Activated naive CD8-positive, alpha-beta T cell treated with anti-CD3 and anti-CD28 coated beads, Interleukin-2, amount 50 U/mL, for 24 hours (primary cell): ENCODE data around the gene HERC4.

ENCODE experiments used
- ATAC-seq: fragments of 150-1000 bp; cut with Tn5 transposase; one replicate; pipeline ENCODE4 v1.10.0; 2021
- DNase-seq: peaks from one replicate; pipeline ENCODE4 v3.0.0; 2021
- H3K27ac Mint-ChIP-seq: one replicate; pipeline ENCODE4 v1.8.0; 2021; ENCODE audit warnings: mild to moderate bottlenecking, mixed read lengths
- H3K27me3 Mint-ChIP-seq: one replicate; pipeline ENCODE4 v1.8.0; 2021; ENCODE audit warnings: mixed read lengths
- H3K36me3 Mint-ChIP-seq: one replicate; pipeline ENCODE4 v1.8.0; 2021; ENCODE audit warnings: low read depth, mixed read lengths
- H3K4me1 Mint-ChIP-seq: one replicate; pipeline ENCODE4 v1.8.0; 2021; ENCODE audit warnings: mixed read lengths
- H3K4me3 Mint-ChIP-seq: one replicate; pipeline ENCODE4 v1.8.0; 2021; ENCODE audit warnings: mild to moderate bottlenecking, moderate library complexity, mixed read lengths
- H3K9me3 Mint-ChIP-seq: one replicate; pipeline ENCODE4 v1.8.0; 2021; ENCODE audit warnings: mixed read lengths

HERC4 gene

DNA sequence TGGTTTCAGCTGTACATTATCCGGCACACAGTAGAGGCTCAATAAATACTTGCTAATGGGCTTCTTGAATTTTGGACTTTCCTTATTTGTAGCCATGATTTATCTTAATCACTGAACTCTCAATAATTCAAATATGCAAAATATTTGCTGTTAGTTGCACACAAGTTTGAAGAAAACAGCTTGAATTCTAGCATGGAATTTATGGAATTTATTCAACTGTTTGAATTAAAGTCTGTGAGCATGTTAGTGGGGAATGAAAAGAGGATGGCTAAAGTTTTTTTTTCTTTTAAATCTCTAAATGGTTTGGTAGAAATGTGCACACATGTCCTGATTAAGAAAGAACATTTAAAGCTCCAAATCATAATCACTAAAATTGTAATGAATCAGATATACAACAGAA, 148.1 kb downstream of the HERC4 start:
- DNase-seq: no peak
- H3K36me3 Mint-ChIP-seq: peaks cover 24% of the 10 kb centered on the region
- H3K9me3 Mint-ChIP-seq: no peaks in the 10 kb centered on the region
- no peaks in the 10 kb centered on the region for H3K4me1 Mint-ChIP-seq
- H3K27me3 Mint-ChIP-seq: no peaks in the 10 kb centered on the region
- no peak overlapping the region for H3K4me3 Mint-ChIP-seq
- H3K27ac Mint-ChIP-seq: peak overlapping the region; percentile 49
- no peak for ATAC-seq

DNA sequence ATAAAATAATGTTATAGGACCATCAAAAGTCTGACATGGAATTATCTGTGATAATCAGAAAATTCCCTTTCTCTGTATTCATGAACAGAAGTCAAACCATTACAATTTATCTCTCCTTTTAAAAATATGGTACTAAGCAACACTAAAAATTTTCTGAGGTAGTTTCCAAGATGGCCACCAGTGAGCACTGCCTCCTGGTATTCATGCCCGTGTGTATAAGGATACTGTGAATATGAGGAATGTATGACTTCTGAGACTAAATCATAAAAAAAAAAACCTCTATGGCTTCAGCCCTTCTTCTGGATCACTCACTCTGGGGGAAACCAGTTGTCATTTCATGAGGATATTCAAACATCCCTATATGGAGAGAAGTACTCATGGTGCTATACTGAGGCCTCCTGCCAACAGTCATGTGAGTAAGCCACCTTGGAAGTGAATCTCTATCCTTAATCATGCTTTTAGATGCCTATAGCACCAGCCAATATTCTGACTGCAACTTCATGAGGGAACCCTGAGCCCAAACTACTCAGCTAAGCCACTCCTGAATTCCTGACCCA, 149.6 kb downstream of the HERC4 start:
- ATAC-seq (no peak), DNase-seq (no peak)
- Mint-ChIP-seq H3K4me1 (no peaks in the 10 kb centered on the region), H3K4me3 (no peak overlapping the region), H3K36me3 (peaks cover 24% of the 10 kb centered on the region), H3K27me3 (no peaks in the 10 kb centered on the region), H3K9me3 (no peaks in the 10 kb centered on the region), H3K27ac (no peak overlapping the region)

DNA sequence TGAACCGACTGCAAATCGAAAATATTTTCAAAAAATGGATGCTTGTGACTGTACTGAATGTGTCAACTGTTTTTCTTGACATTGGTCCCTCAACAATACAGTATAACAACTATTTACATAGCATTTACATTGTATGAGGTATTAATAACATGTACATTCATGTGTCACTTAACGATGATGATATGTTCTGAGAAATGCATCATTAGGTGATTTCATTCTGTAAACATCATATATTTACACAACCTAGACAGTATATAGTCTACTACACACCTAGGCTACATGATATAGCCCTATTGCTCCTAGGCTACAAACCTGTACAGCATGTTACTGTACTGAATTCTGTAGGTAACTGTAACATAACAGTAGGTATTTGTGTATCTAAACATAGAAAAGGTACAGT, 150.9 kb downstream of the HERC4 start:
- DNase-seq (no peak), ATAC-seq (no peak)
- Mint-ChIP-seq H3K4me1 (no peaks in the 10 kb centered on the region), H3K27ac (no peak overlapping the region), H3K4me3 (no peak overlapping the region), H3K9me3 (no peaks in the 10 kb centered on the region), H3K27me3 (no peaks in the 10 kb centered on the region), H3K36me3 (peaks cover 21% of the 10 kb centered on the region)

DNA sequence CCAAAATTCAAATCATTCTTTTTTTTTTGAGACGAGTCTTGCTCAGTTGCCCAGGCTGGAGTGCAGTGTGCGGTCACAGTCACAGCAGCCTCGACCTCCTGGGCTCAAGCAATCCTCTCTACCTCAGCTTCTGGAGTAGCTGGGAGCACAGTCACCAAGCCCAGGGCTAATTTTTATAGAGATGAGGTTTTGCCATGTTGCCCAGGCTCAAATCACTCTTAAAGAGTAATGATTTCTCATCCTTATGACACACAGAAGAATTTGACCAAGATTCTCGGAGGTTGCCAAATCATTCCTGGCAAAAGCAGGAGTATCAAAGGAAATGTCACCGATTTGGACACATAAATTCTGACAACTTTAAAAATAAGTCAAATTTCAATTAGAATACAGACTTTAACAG, 151.5 kb downstream of the HERC4 start:
- DNase-seq: no peak
- no peak overlapping the region for H3K27ac Mint-ChIP-seq
- H3K27me3 Mint-ChIP-seq: no peaks in the 10 kb centered on the region
- H3K4me1 Mint-ChIP-seq: no peaks in the 10 kb centered on the region
- no peak for ATAC-seq
- no peaks in the 10 kb centered on the region for H3K9me3 Mint-ChIP-seq
- H3K4me3 Mint-ChIP-seq: no peak overlapping the region
- H3K36me3 Mint-ChIP-seq: peaks cover 21% of the 10 kb centered on the region

DNA sequence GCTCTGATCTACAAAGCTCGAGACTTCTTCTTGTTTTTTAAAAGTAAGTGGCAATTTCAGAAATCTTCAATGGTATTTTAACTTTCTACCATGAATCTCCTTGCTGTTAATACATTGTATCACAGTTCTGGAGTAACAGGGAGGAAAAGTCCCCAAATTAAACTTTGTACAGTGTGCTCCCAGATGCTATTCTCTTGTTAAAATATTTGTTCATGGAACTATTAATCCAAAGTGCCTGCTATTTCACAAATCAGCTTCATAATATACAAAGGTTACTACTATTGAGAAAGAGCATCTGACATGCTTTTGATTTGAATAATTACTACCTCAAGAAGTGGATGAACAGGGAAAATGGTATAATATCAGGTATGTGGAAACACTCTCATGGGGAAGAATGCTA, 154.0 kb downstream of the HERC4 start:
- Mint-ChIP-seq H3K36me3 (peaks cover 26% of the 10 kb centered on the region), H3K27ac (no peak overlapping the region), H3K4me1 (peaks cover 4% of the 10 kb centered on the region), H3K9me3 (no peaks in the 10 kb centered on the region), H3K27me3 (no peaks in the 10 kb centered on the region), H3K4me3 (no peak overlapping the region)
- ATAC-seq (no peak), DNase-seq (no peak)

DNA sequence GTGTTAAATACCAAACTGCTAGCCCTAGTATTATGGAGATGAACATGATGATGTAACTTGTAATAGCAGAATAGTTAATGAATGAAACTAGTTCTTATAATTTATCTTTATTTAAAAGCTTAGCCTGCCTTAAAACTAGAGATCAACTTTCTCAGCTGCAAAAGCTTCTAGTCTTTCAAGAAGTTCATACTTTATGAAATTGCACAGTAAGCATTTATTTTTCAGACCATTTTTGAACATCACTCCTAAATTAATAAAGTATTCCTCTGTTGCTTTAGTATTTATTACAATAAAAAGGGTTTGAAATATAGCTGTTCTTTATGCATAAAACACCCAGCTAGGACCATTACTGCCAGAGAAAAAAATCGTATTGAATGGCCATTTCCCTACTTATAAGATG, 157.4 kb downstream of the HERC4 start:
- Mint-ChIP-seq H3K27me3 (no peaks in the 10 kb centered on the region), H3K27ac (no peak overlapping the region), H3K9me3 (no peaks in the 10 kb centered on the region), H3K4me1 (peaks cover 9% of the 10 kb centered on the region), H3K4me3 (no peak overlapping the region), H3K36me3 (peaks cover 36% of the 10 kb centered on the region)
- DNase-seq (no peak), ATAC-seq (no peak)

DNA sequence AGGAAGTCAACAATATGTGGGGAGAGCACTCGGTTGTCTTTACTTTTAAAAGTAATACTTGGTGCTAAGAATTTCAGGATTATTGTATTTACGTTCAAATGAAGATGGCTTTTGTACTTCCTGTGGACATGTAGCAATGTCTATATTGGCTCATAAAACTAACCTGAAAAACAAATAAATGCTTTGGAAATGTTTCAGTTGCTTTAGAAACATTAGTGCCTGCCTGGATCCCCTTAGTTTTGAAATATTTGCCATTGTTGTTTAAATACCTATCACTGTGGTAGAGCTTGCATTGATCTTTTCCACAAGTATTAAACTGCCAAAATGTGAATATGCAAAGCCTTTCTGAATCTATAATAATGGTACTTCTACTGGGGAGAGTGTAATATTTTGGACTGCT, 157.9 kb downstream of the HERC4 start:
- Mint-ChIP-seq H3K9me3 (no peaks in the 10 kb centered on the region), H3K4me3 (no peak overlapping the region), H3K4me1 (peaks cover 14% of the 10 kb centered on the region), H3K36me3 (peaks cover 38% of the 10 kb centered on the region), H3K27me3 (no peaks in the 10 kb centered on the region), H3K27ac (peak overlapping the region; percentile 9)
- no peak for ATAC-seq
- no peak for DNase-seq

DNA sequence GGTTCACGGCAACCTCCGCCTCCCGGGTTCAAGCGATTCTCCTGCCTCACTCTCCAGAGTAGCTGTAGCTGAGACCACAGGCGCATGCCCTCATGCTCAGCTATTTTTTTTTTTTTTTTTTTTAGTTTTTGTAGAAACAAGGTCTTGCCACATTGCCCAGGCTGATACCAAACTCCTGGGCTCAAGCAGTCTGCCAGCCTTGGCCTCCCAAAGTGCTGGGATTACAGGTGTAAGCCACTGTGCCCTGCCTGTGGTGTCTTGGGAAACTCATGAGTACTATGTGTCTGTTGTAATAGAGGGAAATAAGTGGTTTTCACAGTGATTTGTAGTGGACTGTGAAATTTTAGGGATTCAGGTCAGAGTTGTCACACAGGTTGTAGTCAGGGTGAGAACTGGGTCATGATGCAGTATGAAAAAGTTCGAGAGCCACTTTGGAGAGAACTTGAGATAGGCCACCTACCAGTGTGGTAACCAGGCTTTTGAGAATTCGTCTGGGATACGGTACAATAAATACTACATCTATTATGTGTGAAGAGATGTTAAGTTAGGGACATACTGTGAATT, 160.2 kb downstream of the HERC4 start:
- no peak for ATAC-seq
- DNase-seq: no peak
- H3K4me3 Mint-ChIP-seq: no peak overlapping the region
- peaks cover 41% of the 10 kb centered on the region for H3K36me3 Mint-ChIP-seq
- H3K4me1 Mint-ChIP-seq: peaks cover 18% of the 10 kb centered on the region
- H3K9me3 Mint-ChIP-seq: no peaks in the 10 kb centered on the region
- H3K27me3 Mint-ChIP-seq: no peaks in the 10 kb centered on the region
- H3K27ac Mint-ChIP-seq: no peak overlapping the region

DNA sequence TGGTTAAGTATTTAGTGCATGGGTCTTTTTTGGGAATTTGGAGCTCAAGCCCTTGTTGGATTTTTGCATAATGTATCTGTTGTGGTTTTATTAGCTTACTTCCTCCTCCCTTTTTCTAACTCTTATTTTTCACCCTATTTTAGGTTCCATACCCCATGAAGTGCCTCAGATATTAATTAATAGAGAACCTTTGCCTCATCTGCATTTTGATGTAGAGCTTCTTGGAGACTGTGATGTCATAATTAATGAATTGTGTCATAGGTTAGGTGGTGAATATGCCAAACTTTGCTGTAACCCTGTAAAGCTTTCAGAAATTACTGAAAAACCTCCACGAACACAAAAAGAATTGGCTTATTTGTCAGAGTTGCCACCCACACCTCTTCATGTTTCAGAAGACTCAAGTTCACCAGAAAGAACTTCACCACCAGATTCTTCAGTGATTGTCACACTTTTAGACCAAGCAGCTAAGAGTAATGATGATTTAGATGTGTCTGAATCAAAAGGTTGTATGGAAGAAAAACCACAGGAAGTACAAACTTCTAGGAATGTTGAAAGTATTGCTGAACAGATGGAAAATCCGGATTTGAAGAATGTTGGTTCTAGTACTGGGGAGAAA, 162.6 kb downstream of the HERC4 start:
- DNase-seq (no peak), ATAC-seq (no peak)

DNA sequence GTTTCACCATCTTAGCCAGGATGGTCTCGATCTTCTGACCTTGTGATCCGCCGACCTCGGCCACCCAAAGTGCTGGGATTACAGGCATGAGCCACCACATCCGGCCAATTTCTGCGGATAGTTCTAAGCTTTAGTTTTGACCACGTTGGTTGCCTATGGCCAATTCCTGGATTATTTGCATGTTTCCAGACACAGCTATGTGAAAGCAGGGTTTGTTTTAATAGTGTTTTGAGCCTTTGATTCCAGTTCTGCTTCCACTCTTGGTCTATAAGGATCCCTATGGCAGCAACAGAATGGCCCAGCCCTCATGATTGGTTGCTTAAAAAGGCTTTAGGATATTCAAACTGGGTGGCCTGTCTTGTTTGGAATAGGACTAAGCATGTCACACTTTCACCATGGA, 171.5 kb downstream of the HERC4 start:
- DNase-seq (no peak), ATAC-seq (no peak)
- Mint-ChIP-seq H3K4me3 (no peak overlapping the region), H3K9me3 (no peaks in the 10 kb centered on the region), H3K36me3 (peaks cover 37% of the 10 kb centered on the region), H3K4me1 (peaks cover 4% of the 10 kb centered on the region), H3K27me3 (no peaks in the 10 kb centered on the region), H3K27ac (no peak overlapping the region)

More for the DNA sequence above, 162.6 kb downstream of the HERC4 start:
- Mint-ChIP-seq H3K9me3 (no peaks in the 10 kb centered on the region), H3K27ac (peak overlapping the region; percentile 65), H3K4me1 (peaks cover 20% of the 10 kb centered on the region), H3K36me3 (peaks cover 51% of the 10 kb centered on the region), H3K27me3 (no peaks in the 10 kb centered on the region), H3K4me3 (no peak overlapping the region)

DNA sequence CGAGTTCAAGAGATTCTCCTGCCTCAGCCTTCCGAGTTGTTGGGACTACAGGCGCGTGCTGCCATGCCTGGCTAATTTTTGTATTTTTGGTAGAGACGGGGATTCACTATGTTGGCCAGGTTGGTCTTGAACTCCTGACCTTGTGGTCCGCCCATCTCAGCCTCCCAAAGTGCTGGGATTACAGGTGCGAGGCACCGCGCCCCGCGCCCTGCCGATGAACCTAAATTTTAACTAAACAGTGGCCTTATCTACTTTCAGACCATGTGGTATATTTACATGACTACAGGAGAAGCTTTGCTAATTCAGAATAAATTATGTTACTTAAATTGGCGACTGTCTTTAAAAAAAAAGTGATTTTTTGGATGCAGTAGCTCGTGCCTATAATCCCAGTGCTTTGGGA, 181.4 kb downstream of the HERC4 start:
- peaks cover 8% of the 10 kb centered on the region for H3K4me1 Mint-ChIP-seq
- no peaks in the 10 kb centered on the region for H3K27me3 Mint-ChIP-seq
- DNase-seq (no peak), ATAC-seq (no peak)
- no peak overlapping the region for H3K4me3 Mint-ChIP-seq
- H3K9me3 Mint-ChIP-seq: no peaks in the 10 kb centered on the region
- H3K36me3 Mint-ChIP-seq: peaks cover 51% of the 10 kb centered on the region
- no peak overlapping the region for H3K27ac Mint-ChIP-seq

DNA sequence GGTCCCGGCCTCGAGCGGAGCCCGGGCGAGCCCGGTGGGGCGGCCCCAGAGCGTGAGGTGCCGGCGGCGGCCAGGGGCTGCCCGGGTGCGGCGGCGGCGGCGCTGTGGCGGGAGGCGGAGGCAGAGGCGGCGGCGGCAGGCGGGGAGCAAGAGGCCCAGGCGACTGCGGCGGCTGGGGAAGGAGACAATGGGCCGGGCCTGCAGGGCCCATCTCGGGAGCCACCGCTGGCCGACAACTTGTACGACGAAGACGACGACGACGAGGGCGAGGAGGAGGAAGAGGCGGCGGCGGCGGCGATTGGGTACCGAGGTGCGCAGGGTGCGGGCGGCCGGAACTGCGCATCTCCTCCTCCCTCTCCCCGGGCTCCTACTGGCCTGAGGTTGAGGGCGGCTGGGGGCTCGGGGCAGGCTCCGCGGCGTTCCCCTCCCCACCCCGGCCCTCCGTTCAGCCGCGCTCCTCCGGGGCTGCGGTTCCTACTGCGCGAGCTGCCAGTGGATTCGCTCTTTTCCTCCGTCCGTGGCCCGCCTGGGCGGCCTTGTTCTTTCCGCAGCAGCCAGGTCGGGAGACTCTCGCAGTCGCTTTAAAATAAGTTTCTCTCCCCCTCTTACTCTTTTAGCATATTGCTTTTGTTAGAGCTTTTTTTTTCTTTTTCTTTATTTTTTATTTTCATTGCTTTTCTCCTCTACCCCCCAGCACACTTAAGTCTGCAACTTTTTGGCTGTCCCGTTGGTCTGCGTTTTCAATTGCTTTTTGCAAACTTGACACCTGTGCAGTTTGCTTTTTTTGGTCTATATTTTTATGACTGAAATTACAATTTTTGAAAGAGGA, 190.0 kb downstream of the HERC4 start:
- Mint-ChIP-seq H3K4me1 (peaks cover 25% of the 10 kb centered on the region), H3K9me3 (no peaks in the 10 kb centered on the region), H3K36me3 (peaks cover 31% of the 10 kb centered on the region), H3K27ac (peak overlapping the region; percentile 86), H3K27me3 (no peaks in the 10 kb centered on the region), H3K4me3 (peak overlapping the region; percentile 94)
- peak; percentile 82 for DNase-seq
- ATAC-seq: peak; percentile 85

DNA sequence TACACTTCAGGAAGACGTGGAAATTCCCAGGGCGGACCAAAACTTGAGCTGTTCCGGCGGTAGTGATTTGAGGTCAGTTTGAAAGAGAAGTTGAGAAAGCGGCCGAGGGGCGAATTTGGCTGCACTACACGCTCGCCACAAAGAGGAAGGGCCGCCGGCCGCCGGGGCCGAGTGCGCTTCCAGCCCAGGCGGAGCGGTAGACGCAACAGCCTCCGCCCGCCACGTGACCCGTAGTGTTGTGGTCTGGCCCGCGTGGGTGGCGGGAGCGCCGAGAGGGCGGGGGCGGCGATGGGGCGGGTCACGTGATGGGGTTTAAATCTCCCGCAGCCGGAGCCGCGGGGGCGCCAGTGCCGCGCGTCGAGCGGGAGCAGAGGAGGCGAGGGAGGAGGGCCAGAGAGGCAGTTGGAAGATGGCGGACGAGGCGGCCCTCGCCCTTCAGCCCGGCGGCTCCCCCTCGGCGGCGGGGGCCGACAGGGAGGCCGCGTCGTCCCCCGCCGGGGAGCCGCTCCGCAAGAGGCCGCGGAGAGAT, 190.7 kb downstream of the HERC4 start, which contains the start of gene SIRT1:
Gene SIRT1, plus strand, starts transcription at position 344 of the 529 bp plus-strand sequence. Its CDS starts 66 bp downstream, at position 410.
- H3K36me3 Mint-ChIP-seq: peaks cover 24% of the 10 kb centered on the region
- no peaks in the 10 kb centered on the region for H3K9me3 Mint-ChIP-seq

DNA sequence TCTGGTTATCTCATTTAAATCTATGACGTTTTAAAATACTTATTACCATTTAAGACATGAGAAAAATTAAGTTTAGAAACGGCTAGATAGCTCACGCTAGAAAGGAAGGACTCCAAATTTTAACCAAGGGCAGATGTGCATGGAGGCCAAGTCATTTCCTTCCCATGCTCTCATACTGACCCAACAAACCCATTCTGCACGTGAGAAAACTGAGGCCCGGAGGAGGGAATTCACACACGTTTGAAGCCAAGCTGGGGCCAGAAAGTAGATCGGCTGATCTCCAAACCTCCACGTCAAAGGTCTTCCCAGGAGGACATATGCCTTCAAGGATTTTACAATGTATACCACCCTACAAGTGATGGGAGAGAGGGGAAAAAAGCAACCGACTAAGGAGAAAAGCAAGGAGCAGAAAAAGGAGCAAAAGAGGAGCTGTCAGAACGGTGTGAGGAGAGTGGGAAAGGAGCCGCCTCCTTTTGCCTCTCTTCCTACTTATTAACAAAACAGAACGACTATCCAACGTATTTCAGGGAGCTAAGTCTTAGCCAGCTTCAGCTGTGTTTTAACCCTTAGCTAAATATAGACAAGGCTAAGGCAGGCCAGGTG, 191.3 kb downstream of the HERC4 start:
- Mint-ChIP-seq H3K4me3 (peak overlapping the region; percentile 94), H3K36me3 (peaks cover 20% of the 10 kb centered on the region), H3K27me3 (no peaks in the 10 kb centered on the region), H3K9me3 (no peaks in the 10 kb centered on the region), H3K27ac (peak overlapping the region; percentile 90), H3K4me1 (peaks cover 24% of the 10 kb centered on the region)
- DNase-seq (no peak), ATAC-seq (no peak)

More for the DNA sequence above, 190.7 kb downstream of the HERC4 start, which contains the start of gene SIRT1:
- ATAC-seq (peak; percentile 75), DNase-seq (peak; percentile 91)
- H3K4me1 Mint-ChIP-seq: peaks cover 25% of the 10 kb centered on the region
- H3K27ac Mint-ChIP-seq: peak within 1 kb of the TSS; percentile 90
- peak within 1 kb of the TSS; percentile 94 for H3K4me3 Mint-ChIP-seq
- no peaks in the 10 kb centered on the region for H3K27me3 Mint-ChIP-seq
